Upper lobe of left lung (tissue), 4 donors: ENCODE measurements around the gene TCP11.

Experiments used
- EP300 ChIP-seq, 4 donors: sonication (generic); formaldehyde crosslinking; IDR thresholded peaks; one replicate each; pipeline ENCODE4 v1.5.1; 2017; ENCODE audit warnings: antibody characterized with exemption in 4 of 4, control low read depth in 2 of 4
- POLR2A ChIP-seq, 4 donors: fragments of 450-650 bp; IDR thresholded peaks; one replicate each; pipeline ENCODE4 v1.5.1; 2016 to 2017; ENCODE audit warnings: antibody characterized with exemption in 4 of 4, mild to moderate bottlenecking in 2 of 4
- POLR2AphosphoS5 ChIP-seq, 2 donors: sonication (generic); formaldehyde crosslinking; IDR thresholded peaks; one replicate each; pipeline ENCODE4 v1.5.1; 2017; ENCODE audit warnings: antibody characterized with exemption in 2 of 2
- TF ChIP-seq, protein P1 (sequence below), 6 experiments: fragments of 450-650 bp in 4 of 6; fragments of 200-600 bp in 2 of 6; sonication (generic) in 2 of 6; IDR thresholded peaks; one replicate each; pipeline ENCODE4 v1.5.1; 2016 to 2019; ENCODE audit warnings: antibody characterized with exemption in 6 of 6

DNA sequence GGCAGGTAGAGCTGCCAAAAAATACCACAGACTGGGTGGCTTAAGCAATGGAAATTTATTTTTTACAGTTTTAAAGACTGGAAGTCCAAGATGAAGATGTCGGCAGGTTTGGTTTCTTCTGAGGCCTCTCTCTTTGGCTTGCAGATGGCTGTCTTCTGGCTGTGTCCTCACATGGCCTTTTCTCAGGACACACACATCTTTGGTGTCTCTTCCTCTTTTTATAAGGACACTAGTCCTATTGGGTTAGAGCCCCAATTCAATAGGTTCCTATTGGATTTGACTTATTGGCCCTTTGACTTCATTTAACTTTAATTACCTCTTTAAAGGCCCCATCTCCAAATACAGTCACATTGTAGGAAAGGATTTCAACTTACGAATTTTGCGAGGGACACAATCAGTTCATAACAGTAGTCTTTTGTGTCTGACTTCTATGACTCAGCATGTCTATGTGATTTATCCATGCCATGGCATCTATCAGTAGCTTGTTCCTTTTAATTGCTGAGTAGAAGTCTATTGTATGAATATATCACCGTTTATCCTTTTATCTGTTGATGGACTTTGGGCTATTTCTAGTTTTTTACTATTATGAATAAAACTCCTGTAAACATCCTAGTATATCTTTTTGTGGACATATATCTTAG, 11.0 kb upstream of the TCP11 start:
- TF ChIP-seq, protein P1, sequence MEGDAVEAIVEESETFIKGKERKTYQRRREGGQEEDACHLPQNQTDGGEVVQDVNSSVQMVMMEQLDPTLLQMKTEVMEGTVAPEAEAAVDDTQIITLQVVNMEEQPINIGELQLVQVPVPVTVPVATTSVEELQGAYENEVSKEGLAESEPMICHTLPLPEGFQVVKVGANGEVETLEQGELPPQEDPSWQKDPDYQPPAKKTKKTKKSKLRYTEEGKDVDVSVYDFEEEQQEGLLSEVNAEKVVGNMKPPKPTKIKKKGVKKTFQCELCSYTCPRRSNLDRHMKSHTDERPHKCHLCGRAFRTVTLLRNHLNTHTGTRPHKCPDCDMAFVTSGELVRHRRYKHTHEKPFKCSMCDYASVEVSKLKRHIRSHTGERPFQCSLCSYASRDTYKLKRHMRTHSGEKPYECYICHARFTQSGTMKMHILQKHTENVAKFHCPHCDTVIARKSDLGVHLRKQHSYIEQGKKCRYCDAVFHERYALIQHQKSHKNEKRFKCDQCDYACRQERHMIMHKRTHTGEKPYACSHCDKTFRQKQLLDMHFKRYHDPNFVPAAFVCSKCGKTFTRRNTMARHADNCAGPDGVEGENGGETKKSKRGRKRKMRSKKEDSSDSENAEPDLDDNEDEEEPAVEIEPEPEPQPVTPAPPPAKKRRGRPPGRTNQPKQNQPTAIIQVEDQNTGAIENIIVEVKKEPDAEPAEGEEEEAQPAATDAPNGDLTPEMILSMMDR (IDR thresholded peaks at IDR 0.05), result no peak
- TF ChIP-seq EP300 (IDR thresholded peaks at IDR 0.05) (no peak), POLR2AphosphoS5 (IDR thresholded peaks at IDR 0.05) (no peak), POLR2A (IDR thresholded peaks at IDR 0.05) (no peak)
